ENCODE data around the gene GDE1. TPM values are rescaled to one million over a fixed set of nuclear protein-coding genes. Genes with fewer than 3 reads are reported as not detected.

GDE1 gene
- total and polyA plus RNA-seq, 11 donors, result 53.3 to 134 (median 95.4) TPM

DNA sequence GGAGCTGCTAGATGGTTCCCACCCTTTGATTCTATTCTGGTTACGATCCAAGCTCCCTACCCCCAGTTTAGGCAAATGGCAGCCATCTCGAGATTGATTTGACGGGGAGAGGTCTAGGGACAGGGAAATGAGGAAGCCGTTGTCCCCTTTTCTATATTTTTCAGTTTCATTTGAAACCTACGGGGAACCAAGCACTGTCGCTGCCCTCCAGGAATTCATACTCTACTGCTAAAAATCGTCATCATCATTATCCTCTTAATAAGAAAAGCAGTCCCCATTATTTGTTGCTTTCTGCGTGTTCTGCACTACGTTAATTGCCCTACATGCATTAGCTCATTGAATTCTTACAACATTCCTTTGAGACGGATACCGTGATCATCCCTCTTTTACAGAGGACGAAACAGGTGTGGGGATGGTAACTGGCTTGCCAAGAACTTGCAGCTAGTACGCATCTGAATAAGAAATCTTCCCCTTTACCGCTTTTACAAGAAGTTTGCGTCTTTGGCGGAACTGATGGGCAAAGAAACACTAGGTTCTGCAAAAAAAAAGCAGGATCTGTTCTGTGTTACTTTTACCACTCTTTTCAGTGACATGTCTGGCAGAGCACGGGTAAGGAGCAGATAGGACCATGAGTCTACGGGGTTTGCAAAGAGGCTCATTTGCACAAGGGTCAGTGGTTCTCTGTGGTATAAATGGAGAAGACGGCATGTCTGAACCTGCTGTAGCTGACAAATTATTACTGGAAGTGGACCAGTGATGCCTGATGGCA lies 2.9 kb upstream of the GDE1 start:
- H3K4me1 ChIP-seq, result peaks cover 3 to 41% (median 28%) of the 10 kb centered on the region in 12 donors
- H3K36me3 ChIP-seq, result peaks cover 0 to 23% (median 18%) of the 10 kb centered on the region in 9 donors
- intact Hi-C loops (cut with DNase I), result loop anchor here in 2 of 10 donors (5.0 to 10.0 kb wide), 2 partner anchors 33 to 460 kb away; partner anchors contain the start of genes COQ7 (in 1 of the 2) and VPS35L (in 1 of the 2)
- DNase-seq (no peak), ATAC-seq (no peak)
- H3K9me3 ChIP-seq, result no peaks in the 10 kb centered on the region
- peak overlapping the region; percentile 55 to 97 (median 90) for H3K4me3 ChIP-seq
- 11 to 25% (median 21%) methylated on average over 19 of the region's 19 CpGs for WGBS, 4 donors
- H3K27ac ChIP-seq, result peak overlapping the region in 6 of 12 donors; percentile 49 to 68 (median 64)
- TF ChIP-seq POLR2A (IDR thresholded peaks at IDR 0.05), result no peak
- TF ChIP-seq CTCF (IDR thresholded peaks at IDR 0.05), result no peak
- H3K27me3 ChIP-seq, result no peaks in the 10 kb centered on the region

DNA sequence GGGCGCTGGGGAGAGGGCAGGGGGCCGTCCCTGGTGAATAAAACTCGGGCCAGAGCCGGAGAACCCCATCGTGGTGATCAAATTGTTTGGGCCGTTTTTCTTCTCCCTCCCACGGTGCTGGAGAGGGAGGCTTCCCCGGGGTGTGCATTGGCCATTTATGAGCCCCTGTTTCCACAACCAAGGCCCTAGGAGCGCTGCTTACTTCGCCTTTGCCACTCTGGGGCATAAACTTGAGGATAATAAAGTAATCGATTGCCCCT lies 2.4 kb upstream of the GDE1 start:
- Histone ChIP-seq H3K4me1 (peaks cover 3 to 46% (median 31%) of the 10 kb centered on the region in 12 donors), H3K9me3 (no peaks in the 10 kb centered on the region), H3K4me3 (peak overlapping the region; percentile 55 to 97 (median 90)), H3K27ac (peak overlapping the region in 9 of 12 donors; percentile 10 to 68 (median 57)), H3K27me3 (no peaks in the 10 kb centered on the region), H3K36me3 (peaks cover 0 to 18% (median 16%) of the 10 kb centered on the region in 9 donors)
- no peak for DNase-seq
- 0 to 1% (median 0%) methylated on average over 1 to 11 of the region's 11 CpGs for WGBS, 4 donors
- no peak for TF ChIP-seq CTCF (IDR thresholded peaks at IDR 0.05)
- TF ChIP-seq POLR2A (IDR thresholded peaks at IDR 0.05), result no peak
- peak in 1 of 4 donors; percentile 0 for ATAC-seq
- intact Hi-C loops (cut with DNase I), result loop anchor here in 2 of 10 donors (5.0 to 10.0 kb wide), 2 partner anchors 33 to 459 kb away; partner anchors contain the start of genes COQ7 (in 1 of the 2) and VPS35L (in 1 of the 2)

- Histone ChIP-seq H3K9me3 (no peaks in the 10 kb centered on the region), H3K36me3 (peaks cover 0 to 12% (median 11%) of the 10 kb centered on the region in 9 donors), H3K27ac (peak within 1 kb of the TSS in 11 of 12 donors; percentile 10 to 95 (median 57)), H3K4me1 (peaks cover 4 to 51% (median 32%) of the 10 kb centered on the region in 12 donors), H3K4me3 (peak within 1 kb of the TSS; percentile 55 to 97 (median 90)), H3K27me3 (no peaks in the 10 kb centered on the region)
- DNase-seq (peak; percentile 96 to 99 (median 98)), ATAC-seq (peak; percentile 92 to 96 (median 94))
- TF ChIP-seq CTCF (IDR thresholded peaks at IDR 0.05) (no peak), POLR2A (IDR thresholded peaks at IDR 0.05) (peak in 1 of 2 donors; percentile 62)
- intact Hi-C loops (cut with DNase I), result loop anchor here in 2 of 10 donors (2.0 to 10.0 kb wide), 3 partner anchors 31 to 459 kb away; partner anchors contain the start of genes VPS35L (in 2 of the 2) and COQ7 (in 1 of the 2)
- WGBS, 4 donors, result 1% methylated on average over 49 to 51 of the region's 51 CpGs
Measured at GRCh38 chr16:19523559-19524355, 1.9 kb upstream of the GDE1 start, which contains the start of gene CCP110. Gene CCP110 (plus strand): TSS chr16:19523942. CDS start chr16:19527882, 3,940 bp downstream.
